WTC11 (cell line): ENCODE data around the gene MRGPRF. TPM values are rescaled to one million over a fixed set of nuclear protein-coding genes. Genes with fewer than 3 reads are reported as not detected.

ENCODE experiments used
- ATAC-seq: fragments of 200-7000 bp; cut with Tn5 transposase; 2 replicates; pipeline ENCODE4 v1.10.0; 2021; ENCODE audit warnings: mild to moderate bottlenecking, moderate library complexity
- CTCF ChIA-PET: fragments of 300-600 bp; sonication (Branson Sonifier 250); formaldehyde crosslinking; loops from one replicate; lab custom pipeline; 2021; ENCODE audit warnings: antibody characterized with exemption; lab: Charles Lee
- POLR2A ChIA-PET: fragments of 350-600 bp; sonication (Branson Sonifier 250); formaldehyde crosslinking; loops from one replicate; lab custom pipeline; 2021; ENCODE audit warnings: antibody characterized with exemption; lab: Charles Lee
- DNase-seq: peaks from one replicate; pipeline ENCODE4 v3.0.0; 2021; ENCODE audit warnings: low spot score
- H3K27ac Mint-ChIP-seq: 2 replicates; pipeline ENCODE4 v1.8.0; 2021; ENCODE audit warnings: mixed read lengths
- H3K27me3 Mint-ChIP-seq: 2 replicates; pipeline ENCODE4 v1.8.0; 2021; ENCODE audit warnings: low read depth, mild to moderate bottlenecking, moderate library complexity, mixed read lengths
- H3K36me3 Mint-ChIP-seq: 2 replicates; pipeline ENCODE4 v1.8.0; 2021; ENCODE audit warnings: mixed read lengths
- H3K4me1 Mint-ChIP-seq: 2 replicates; pipeline ENCODE4 v1.8.0; 2022; ENCODE audit warnings: mixed read lengths
- H3K4me3 Mint-ChIP-seq: 2 replicates; pipeline ENCODE4 v1.8.0; 2021; ENCODE audit warnings: mild to moderate bottlenecking, moderate library complexity, mixed read lengths
- H3K9me3 Mint-ChIP-seq: 2 replicates; pipeline ENCODE4 v1.8.0; 2021; ENCODE audit warnings: mixed read lengths
- ATF1 ChIP-seq: sonication (generic); formaldehyde crosslinking; IDR thresholded peaks from 2 replicates; pipeline ENCODE4 v1.8.1; 2023; ENCODE audit warnings: mild to moderate bottlenecking, moderate library complexity, missing genetic modification reagents
- ESRRA ChIP-seq: sonication (generic); formaldehyde crosslinking; IDR thresholded peaks from 2 replicates; pipeline ENCODE4 v1.8.1; 2022; ENCODE audit warnings: mild to moderate bottlenecking, missing genetic modification reagents, borderline replicate concordance
- HMGA2 ChIP-seq: fragments of 250-450 bp; sonication (Bioruptor Pico); IDR thresholded peaks from 2 replicates; pipeline ENCODE4 v1.4.0; 2021; ENCODE audit warnings: mild to moderate bottlenecking, moderate library complexity
- IRF2 ChIP-seq: sonication (generic); formaldehyde crosslinking; IDR thresholded peaks from 2 replicates; pipeline ENCODE4 v1.8.0; 2022; ENCODE audit warnings: low read depth, missing genetic modification reagents, borderline replicate concordance
- JUN ChIP-seq: sonication (generic); formaldehyde crosslinking; IDR thresholded peaks from 2 replicates; pipeline ENCODE4 v1.8.0; 2023; ENCODE audit warnings: mild to moderate bottlenecking, missing genetic modification reagents
- NFYB ChIP-seq: sonication (generic); formaldehyde crosslinking; conservative IDR thresholded peaks from 2 replicates; pipeline ENCODE4 v1.8.0; 2022; ENCODE audit warnings: low read depth, missing genetic modification reagents
- NR3C1 ChIP-seq: sonication (generic); formaldehyde crosslinking; conservative IDR thresholded peaks from 2 replicates; pipeline ENCODE4 v1.8.1; 2023; ENCODE audit warnings: low read depth, mild to moderate bottlenecking, missing genetic modification reagents
- RELA ChIP-seq: sonication (generic); formaldehyde crosslinking; IDR thresholded peaks from 2 replicates; pipeline ENCODE4 v1.8.1; 2022; ENCODE audit warnings: missing genetic modification reagents, mild to moderate bottlenecking, borderline replicate concordance
- SMAD3 ChIP-seq: sonication (generic); formaldehyde crosslinking; IDR thresholded peaks from 2 replicates; pipeline ENCODE4 v1.8.0; 2022; ENCODE audit warnings: missing genetic modification reagents, mild to moderate bottlenecking, borderline replicate concordance
- TEAD4 ChIP-seq: sonication (generic); formaldehyde crosslinking; IDR thresholded peaks from 2 replicates; pipeline ENCODE4 v1.8.0; 2022; ENCODE audit warnings: mild to moderate bottlenecking, missing genetic modification reagents
- ZNF263 ChIP-seq: sonication (generic); formaldehyde crosslinking; IDR thresholded peaks from 2 replicates; pipeline ENCODE4 v1.8.1; 2022; ENCODE audit warnings: low read depth, mild to moderate bottlenecking, moderate library complexity, missing genetic modification reagents
- ZNF671 ChIP-seq: fragments of 250-450 bp; sonication (Bioruptor Pico); IDR thresholded peaks from 2 replicates; pipeline ENCODE4 v1.8.0; 2021; ENCODE audit warnings: mild to moderate bottlenecking
- total RNA-seq: library from RNA; stranded (reverse); gene quantifications from 3 replicates; pipeline ENCODE4 v1.2.3, GENCODE V29; 2021
- TF ChIP-seq, protein P1 (sequence below): sonication (generic); formaldehyde crosslinking; IDR thresholded peaks from 2 replicates; pipeline ENCODE4 v1.8.0; 2022; ENCODE audit warnings: mild to moderate bottlenecking, missing genetic modification reagents
- TF ChIP-seq, protein P2 (sequence below): sonication (generic); formaldehyde crosslinking; IDR thresholded peaks from 2 replicates; pipeline ENCODE4 v1.8.1; 2022; ENCODE audit warnings: low read depth, mild to moderate bottlenecking, moderate library complexity, missing genetic modification reagents, borderline replicate concordance
- TF ChIP-seq, protein P3 (sequence below): fragments of 250-450 bp; sonication (Bioruptor Pico); IDR thresholded peaks from 2 replicates; pipeline ENCODE4 v1.9.0; 2021; ENCODE audit warnings: mild to moderate bottlenecking, borderline replicate concordance
- TF ChIP-seq, protein P4 (sequence below): sonication (generic); formaldehyde crosslinking; IDR thresholded peaks from 2 replicates; pipeline ENCODE4 v1.8.1; 2023; ENCODE audit warnings: mild to moderate bottlenecking, missing genetic modification reagents
- TF ChIP-seq, protein P5 (sequence below): fragments of 250-450 bp; sonication (Bioruptor Pico); IDR thresholded peaks from 2 replicates; pipeline ENCODE4 v1.9.0; 2021; ENCODE audit warnings: mild to moderate bottlenecking
- TF ChIP-seq, protein P6 (sequence below): fragments of 200-600 bp; IDR thresholded peaks from 2 replicates; pipeline ENCODE4 v1.8.0; 2022; ENCODE audit warnings: antibody characterized with exemption
- TF ChIP-seq, protein P7 (sequence below): sonication (generic); formaldehyde crosslinking; IDR thresholded peaks from 2 replicates; pipeline ENCODE4 v1.8.1; 2023; ENCODE audit warnings: mild to moderate bottlenecking, moderate library complexity, missing genetic modification reagents
- TF ChIP-seq, protein P8 (sequence below): sonication (generic); formaldehyde crosslinking; IDR thresholded peaks from 2 replicates; pipeline ENCODE4 v1.8.1; 2022; ENCODE audit warnings: mild to moderate bottlenecking, missing genetic modification reagents, moderate library complexity, borderline replicate concordance

MRGPRF gene
- total RNA-seq, 1 experiment from 2014 or later: 3.8 TPM

DNA sequence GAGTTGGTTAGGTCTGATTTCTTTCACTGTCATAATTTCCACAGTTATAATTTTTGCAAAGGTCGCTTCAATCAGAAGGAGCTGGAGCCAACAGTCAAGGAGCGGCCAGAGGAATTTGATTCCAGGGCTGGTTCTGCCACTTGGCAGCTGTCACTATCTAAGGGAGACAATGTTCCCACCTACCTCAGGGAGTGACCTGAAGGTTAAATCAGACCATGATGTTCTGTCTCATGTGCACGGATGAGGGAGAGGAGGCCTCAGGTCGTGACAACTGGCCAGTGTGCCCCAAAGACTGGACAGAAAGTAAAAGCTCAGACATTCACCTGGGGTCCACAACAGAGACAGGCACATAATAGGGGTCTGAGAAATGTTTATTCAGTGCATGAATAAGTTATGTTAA lies 39.8 kb downstream of the MRGPRF start:
- H3K4me1 Mint-ChIP-seq: peaks cover 6% of the 10 kb centered on the region; the same call in 1 of the 2 replicates

DNA sequence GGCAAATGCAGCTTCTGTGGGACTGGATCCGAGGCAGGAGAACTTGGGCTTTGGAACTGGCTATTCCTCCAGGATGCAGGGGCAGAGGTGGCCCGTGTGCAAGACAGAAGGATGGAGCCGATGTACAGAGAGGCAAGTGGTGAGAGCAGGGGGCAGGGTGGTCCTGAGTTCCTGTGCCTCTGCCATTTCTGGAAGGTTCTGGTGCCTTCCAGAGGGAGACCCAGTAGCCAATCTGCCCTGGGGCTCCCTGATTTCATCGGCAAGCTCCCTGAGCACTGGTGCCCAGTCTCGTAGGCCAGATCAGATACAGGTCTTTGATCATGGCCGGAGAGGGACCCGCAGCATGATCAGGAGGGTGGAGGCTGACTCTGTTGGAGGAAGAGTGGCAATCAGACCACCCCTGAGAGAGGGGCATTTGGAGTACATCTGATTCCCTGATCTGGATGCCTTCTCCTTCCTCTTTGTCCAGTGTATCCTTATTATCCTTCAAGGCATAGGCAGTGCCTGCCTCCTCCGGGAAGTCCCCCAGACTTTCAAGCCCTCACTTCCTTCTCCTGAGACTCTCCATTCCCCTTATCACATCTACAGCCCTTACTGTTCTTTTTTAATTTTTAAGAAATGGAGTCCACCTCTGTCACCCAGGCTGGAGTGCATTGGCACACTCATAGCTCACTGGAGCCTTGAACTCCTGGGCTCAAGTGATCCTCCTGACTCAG lies 42.0 kb downstream of the MRGPRF start:
- Mint-ChIP-seq H3K9me3 (peaks cover 19% of the 10 kb centered on the region), H3K27ac (no peak overlapping the region), H3K4me3 (no peak overlapping the region), H3K4me1 (peaks cover 8% of the 10 kb centered on the region), H3K36me3 (peaks cover 6% of the 10 kb centered on the region), H3K27me3 (no peaks in the 10 kb centered on the region)
- DNase-seq (peak; percentile 5), ATAC-seq (no peak)
- CTCF ChIA-PET: interaction anchor here (1.1 kb wide), 1 partner anchor 20 kb away, joined by 3 read pairs; no protein-coding TSS in a partner anchor
- POLR2A ChIA-PET: no interaction called here
- TF ChIP-seq TEAD4 (no peak), RELA (CRISPR knock-in tag) (no peak), ZNF263 (CRISPR knock-in tag) (no peak), JUN (CRISPR knock-in tag) (no peak), ATF1 (no peak), NR3C1 (CRISPR knock-in tag) (no peak), ESRRA (CRISPR knock-in tag) (no peak), HMGA2 (CRISPR knock-in tag) (no peak), ZNF671 (CRISPR knock-in tag) (no peak), SMAD3 (CRISPR knock-in tag) (no peak)
- TF ChIP-seq, protein P1, sequence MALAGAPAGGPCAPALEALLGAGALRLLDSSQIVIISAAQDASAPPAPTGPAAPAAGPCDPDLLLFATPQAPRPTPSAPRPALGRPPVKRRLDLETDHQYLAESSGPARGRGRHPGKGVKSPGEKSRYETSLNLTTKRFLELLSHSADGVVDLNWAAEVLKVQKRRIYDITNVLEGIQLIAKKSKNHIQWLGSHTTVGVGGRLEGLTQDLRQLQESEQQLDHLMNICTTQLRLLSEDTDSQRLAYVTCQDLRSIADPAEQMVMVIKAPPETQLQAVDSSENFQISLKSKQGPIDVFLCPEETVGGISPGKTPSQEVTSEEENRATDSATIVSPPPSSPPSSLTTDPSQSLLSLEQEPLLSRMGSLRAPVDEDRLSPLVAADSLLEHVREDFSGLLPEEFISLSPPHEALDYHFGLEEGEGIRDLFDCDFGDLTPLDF (CRISPR knock-in tag): no peak
- TF ChIP-seq, protein P2, sequence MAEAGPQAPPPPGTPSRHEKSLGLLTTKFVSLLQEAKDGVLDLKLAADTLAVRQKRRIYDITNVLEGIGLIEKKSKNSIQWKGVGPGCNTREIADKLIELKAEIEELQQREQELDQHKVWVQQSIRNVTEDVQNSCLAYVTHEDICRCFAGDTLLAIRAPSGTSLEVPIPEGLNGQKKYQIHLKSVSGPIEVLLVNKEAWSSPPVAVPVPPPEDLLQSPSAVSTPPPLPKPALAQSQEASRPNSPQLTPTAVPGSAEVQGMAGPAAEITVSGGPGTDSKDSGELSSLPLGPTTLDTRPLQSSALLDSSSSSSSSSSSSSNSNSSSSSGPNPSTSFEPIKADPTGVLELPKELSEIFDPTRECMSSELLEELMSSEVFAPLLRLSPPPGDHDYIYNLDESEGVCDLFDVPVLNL: no peak
- TF ChIP-seq, protein P3, sequence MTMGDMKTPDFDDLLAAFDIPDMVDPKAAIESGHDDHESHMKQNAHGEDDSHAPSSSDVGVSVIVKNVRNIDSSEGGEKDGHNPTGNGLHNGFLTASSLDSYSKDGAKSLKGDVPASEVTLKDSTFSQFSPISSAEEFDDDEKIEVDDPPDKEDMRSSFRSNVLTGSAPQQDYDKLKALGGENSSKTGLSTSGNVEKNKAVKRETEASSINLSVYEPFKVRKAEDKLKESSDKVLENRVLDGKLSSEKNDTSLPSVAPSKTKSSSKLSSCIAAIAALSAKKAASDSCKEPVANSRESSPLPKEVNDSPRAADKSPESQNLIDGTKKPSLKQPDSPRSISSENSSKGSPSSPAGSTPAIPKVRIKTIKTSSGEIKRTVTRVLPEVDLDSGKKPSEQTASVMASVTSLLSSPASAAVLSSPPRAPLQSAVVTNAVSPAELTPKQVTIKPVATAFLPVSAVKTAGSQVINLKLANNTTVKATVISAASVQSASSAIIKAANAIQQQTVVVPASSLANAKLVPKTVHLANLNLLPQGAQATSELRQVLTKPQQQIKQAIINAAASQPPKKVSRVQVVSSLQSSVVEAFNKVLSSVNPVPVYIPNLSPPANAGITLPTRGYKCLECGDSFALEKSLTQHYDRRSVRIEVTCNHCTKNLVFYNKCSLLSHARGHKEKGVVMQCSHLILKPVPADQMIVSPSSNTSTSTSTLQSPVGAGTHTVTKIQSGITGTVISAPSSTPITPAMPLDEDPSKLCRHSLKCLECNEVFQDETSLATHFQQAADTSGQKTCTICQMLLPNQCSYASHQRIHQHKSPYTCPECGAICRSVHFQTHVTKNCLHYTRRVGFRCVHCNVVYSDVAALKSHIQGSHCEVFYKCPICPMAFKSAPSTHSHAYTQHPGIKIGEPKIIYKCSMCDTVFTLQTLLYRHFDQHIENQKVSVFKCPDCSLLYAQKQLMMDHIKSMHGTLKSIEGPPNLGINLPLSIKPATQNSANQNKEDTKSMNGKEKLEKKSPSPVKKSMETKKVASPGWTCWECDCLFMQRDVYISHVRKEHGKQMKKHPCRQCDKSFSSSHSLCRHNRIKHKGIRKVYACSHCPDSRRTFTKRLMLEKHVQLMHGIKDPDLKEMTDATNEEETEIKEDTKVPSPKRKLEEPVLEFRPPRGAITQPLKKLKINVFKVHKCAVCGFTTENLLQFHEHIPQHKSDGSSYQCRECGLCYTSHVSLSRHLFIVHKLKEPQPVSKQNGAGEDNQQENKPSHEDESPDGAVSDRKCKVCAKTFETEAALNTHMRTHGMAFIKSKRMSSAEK: no peak
- TF ChIP-seq, protein P4, sequence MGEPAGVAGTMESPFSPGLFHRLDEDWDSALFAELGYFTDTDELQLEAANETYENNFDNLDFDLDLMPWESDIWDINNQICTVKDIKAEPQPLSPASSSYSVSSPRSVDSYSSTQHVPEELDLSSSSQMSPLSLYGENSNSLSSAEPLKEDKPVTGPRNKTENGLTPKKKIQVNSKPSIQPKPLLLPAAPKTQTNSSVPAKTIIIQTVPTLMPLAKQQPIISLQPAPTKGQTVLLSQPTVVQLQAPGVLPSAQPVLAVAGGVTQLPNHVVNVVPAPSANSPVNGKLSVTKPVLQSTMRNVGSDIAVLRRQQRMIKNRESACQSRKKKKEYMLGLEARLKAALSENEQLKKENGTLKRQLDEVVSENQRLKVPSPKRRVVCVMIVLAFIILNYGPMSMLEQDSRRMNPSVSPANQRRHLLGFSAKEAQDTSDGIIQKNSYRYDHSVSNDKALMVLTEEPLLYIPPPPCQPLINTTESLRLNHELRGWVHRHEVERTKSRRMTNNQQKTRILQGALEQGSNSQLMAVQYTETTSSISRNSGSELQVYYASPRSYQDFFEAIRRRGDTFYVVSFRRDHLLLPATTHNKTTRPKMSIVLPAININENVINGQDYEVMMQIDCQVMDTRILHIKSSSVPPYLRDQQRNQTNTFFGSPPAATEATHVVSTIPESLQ (CRISPR knock-in tag): no peak
- TF ChIP-seq, protein P5, sequence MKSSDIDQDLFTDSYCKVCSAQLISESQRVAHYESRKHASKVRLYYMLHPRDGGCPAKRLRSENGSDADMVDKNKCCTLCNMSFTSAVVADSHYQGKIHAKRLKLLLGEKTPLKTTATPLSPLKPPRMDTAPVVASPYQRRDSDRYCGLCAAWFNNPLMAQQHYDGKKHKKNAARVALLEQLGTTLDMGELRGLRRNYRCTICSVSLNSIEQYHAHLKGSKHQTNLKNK (CRISPR knock-in tag): no peak
- TF ChIP-seq, protein P6, sequence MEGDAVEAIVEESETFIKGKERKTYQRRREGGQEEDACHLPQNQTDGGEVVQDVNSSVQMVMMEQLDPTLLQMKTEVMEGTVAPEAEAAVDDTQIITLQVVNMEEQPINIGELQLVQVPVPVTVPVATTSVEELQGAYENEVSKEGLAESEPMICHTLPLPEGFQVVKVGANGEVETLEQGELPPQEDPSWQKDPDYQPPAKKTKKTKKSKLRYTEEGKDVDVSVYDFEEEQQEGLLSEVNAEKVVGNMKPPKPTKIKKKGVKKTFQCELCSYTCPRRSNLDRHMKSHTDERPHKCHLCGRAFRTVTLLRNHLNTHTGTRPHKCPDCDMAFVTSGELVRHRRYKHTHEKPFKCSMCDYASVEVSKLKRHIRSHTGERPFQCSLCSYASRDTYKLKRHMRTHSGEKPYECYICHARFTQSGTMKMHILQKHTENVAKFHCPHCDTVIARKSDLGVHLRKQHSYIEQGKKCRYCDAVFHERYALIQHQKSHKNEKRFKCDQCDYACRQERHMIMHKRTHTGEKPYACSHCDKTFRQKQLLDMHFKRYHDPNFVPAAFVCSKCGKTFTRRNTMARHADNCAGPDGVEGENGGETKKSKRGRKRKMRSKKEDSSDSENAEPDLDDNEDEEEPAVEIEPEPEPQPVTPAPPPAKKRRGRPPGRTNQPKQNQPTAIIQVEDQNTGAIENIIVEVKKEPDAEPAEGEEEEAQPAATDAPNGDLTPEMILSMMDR: no peak
- TF ChIP-seq, protein P7, sequence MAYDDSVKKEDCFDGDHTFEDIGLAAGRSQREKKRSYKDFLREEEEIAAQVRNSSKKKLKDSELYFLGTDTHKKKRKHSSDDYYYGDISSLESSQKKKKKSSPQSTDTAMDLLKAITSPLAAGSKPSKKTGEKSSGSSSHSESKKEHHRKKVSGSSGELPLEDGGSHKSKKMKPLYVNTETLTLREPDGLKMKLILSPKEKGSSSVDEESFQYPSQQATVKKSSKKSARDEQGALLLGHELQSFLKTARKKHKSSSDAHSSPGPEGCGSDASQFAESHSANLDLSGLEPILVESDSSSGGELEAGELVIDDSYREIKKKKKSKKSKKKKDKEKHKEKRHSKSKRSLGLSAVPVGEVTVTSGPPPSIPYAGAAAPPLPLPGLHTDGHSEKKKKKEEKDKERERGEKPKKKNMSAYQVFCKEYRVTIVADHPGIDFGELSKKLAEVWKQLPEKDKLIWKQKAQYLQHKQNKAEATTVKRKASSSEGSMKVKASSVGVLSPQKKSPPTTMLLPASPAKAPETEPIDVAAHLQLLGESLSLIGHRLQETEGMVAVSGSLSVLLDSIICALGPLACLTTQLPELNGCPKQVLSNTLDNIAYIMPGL (CRISPR knock-in tag): no peak
- TF ChIP-seq, protein P8, sequence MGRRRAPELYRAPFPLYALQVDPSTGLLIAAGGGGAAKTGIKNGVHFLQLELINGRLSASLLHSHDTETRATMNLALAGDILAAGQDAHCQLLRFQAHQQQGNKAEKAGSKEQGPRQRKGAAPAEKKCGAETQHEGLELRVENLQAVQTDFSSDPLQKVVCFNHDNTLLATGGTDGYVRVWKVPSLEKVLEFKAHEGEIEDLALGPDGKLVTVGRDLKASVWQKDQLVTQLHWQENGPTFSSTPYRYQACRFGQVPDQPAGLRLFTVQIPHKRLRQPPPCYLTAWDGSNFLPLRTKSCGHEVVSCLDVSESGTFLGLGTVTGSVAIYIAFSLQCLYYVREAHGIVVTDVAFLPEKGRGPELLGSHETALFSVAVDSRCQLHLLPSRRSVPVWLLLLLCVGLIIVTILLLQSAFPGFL (CRISPR knock-in tag): no peak

More for the DNA sequence above, 39.8 kb downstream of the MRGPRF start:
- no peak for TF ChIP-seq ZNF671 (CRISPR knock-in tag)
- TF ChIP-seq IRF2: no peak
- TF ChIP-seq NFYB (CRISPR knock-in tag): no peak
- H3K27ac Mint-ChIP-seq: no peak overlapping the region
- ChIA-PET CTCF (interaction anchor here (1.5 to 2.4 kb wide), 2 partner anchors 23 to 71 kb away, joined by 4 to 6 read pairs; no protein-coding TSS in a partner anchor), POLR2A (no interaction called here)
- no peak overlapping the region for H3K4me3 Mint-ChIP-seq
- DNase-seq: peak; percentile 0
- peaks cover 12% of the 10 kb centered on the region for H3K9me3 Mint-ChIP-seq
- ATAC-seq: no peak
- H3K36me3 Mint-ChIP-seq: peaks cover 6% of the 10 kb centered on the region
- H3K27me3 Mint-ChIP-seq: no peaks in the 10 kb centered on the region
